SJSA1 (cell line): Measurements from ENCODE around the gene STYXL2. TPM values are rescaled to one million over a fixed set of nuclear protein-coding genes. Genes with fewer than 3 reads are reported as not detected.

ENCODE experiments used
- DNase-seq, 2 experiments: peaks; one replicate each; pipeline ENCODE4 v3.0.0-alpha.2; 2015 to 2020; ENCODE audit warnings: low spot score in 2 of 2, low read depth in 1 of 2
- H3K27ac ChIP-seq: fragments of 250-450 bp; sonication (Bioruptor Pico); 2 replicates; pipeline ENCODE4 v1.5.1; 2020; ENCODE audit warnings: mild to moderate bottlenecking, moderate library complexity
- H3K27me3 ChIP-seq: fragments of 250-450 bp; sonication (Bioruptor Pico); replicated peaks from 2 replicates; pipeline ENCODE4 v1.5.1; 2020; ENCODE audit warnings: mild to moderate bottlenecking, moderate library complexity
- H3K36me3 ChIP-seq: fragments of 250-450 bp; sonication (Bioruptor Pico); 2 replicates; pipeline ENCODE4 v1.5.1; 2020; ENCODE audit warnings: mild to moderate bottlenecking
- H3K4me1 ChIP-seq: fragments of 250-450 bp; sonication (Bioruptor Pico); replicated peaks from 2 replicates; pipeline ENCODE4 v1.6.1; 2021; ENCODE audit warnings: mild to moderate bottlenecking
- H3K4me3 ChIP-seq: fragments of 250-450 bp; sonication (Bioruptor Pico); 2 replicates; pipeline ENCODE4 v1.5.1; 2020; ENCODE audit warnings: mild to moderate bottlenecking
- H3K9me3 ChIP-seq: fragments of 250-450 bp; sonication (Bioruptor Pico); replicated peaks from 2 replicates; pipeline ENCODE4 v1.5.1; 2020; ENCODE audit warnings: mild to moderate bottlenecking
- total RNA-seq: library from RNA; depleted of rRNA; stranded (reverse); fragments of >200 nt; shearing (Covaris generic); gene quantifications from 2 replicates; pipeline ENCODE4 v1.2.3, GENCODE V29; 2014

STYXL2 gene
- total RNA-seq, 1 experiment from 2014 or later, result not detected

- Histone ChIP-seq H3K4me3 (no peak overlapping the region), H3K27me3 (peaks cover 8% of the 10 kb centered on the region), H3K36me3 (no peaks in the 10 kb centered on the region), H3K9me3 (no peaks in the 10 kb centered on the region), H3K4me1 (0 out of 2 replicates have a peak, but pooled peaks cover 3% of the 10 kb centered on the region), H3K27ac (no peak overlapping the region)
- no peak for DNase-seq
These were observed 28.7 kb downstream of the STYXL2 start for GRCh38 chr1:167122568-167122967.

GRCh38 chr1:167126317-167126716 lies 32.4 kb downstream of the STYXL2 start:
- H3K4me3 ChIP-seq, result no peak overlapping the region
- H3K4me1 ChIP-seq, result 0 out of 2 replicates have a peak, but pooled peaks cover 2% of the 10 kb centered on the region
- no peak overlapping the region for H3K27ac ChIP-seq
- DNase-seq, result no peak
- H3K9me3 ChIP-seq, result no peaks in the 10 kb centered on the region
- H3K27me3 ChIP-seq, result peaks cover 16% of the 10 kb centered on the region
- no peaks in the 10 kb centered on the region for H3K36me3 ChIP-seq

GRCh38 chr1:167126811-167127210 lies 32.9 kb downstream of the STYXL2 start:
- no peak for DNase-seq
- Histone ChIP-seq H3K9me3 (no peaks in the 10 kb centered on the region), H3K27ac (no peak overlapping the region), H3K27me3 (peaks cover 13% of the 10 kb centered on the region), H3K36me3 (no peaks in the 10 kb centered on the region), H3K4me3 (no peak overlapping the region), H3K4me1 (no peaks in the 10 kb centered on the region)

GRCh38 chr1:167127236-167127635 lies 33.4 kb downstream of the STYXL2 start:
- peaks cover 13% of the 10 kb centered on the region for H3K27me3 ChIP-seq
- no peak overlapping the region for H3K27ac ChIP-seq
- no peaks in the 10 kb centered on the region for H3K9me3 ChIP-seq
- no peaks in the 10 kb centered on the region for H3K4me1 ChIP-seq
- no peak overlapping the region for H3K4me3 ChIP-seq
- no peaks in the 10 kb centered on the region for H3K36me3 ChIP-seq
- DNase-seq, result no peak

- H3K27ac ChIP-seq, result no peak overlapping the region
- no peaks in the 10 kb centered on the region for H3K9me3 ChIP-seq
- H3K4me3 ChIP-seq, result no peak overlapping the region
- no peaks in the 10 kb centered on the region for H3K36me3 ChIP-seq
- H3K27me3 ChIP-seq, result peaks cover 13% of the 10 kb centered on the region
- DNase-seq, result no peak
- H3K4me1 ChIP-seq, result no peaks in the 10 kb centered on the region
These were observed 33.8 kb downstream of the STYXL2 start for GRCh38 chr1:167127661-167128060.

GRCh38 chr1:167128261-167129227 lies 34.7 kb downstream of the STYXL2 start:
- no peak for DNase-seq
- H3K27me3 ChIP-seq, result peaks cover 13% of the 10 kb centered on the region
- no peak overlapping the region for H3K4me3 ChIP-seq
- H3K27ac ChIP-seq, result no peak overlapping the region
- H3K36me3 ChIP-seq, result no peaks in the 10 kb centered on the region
- no peaks in the 10 kb centered on the region for H3K9me3 ChIP-seq
- H3K4me1 ChIP-seq, result no peaks in the 10 kb centered on the region

GRCh38 chr1:167130829-167131510 lies 37.1 kb downstream of the STYXL2 start:
- no peaks in the 10 kb centered on the region for H3K4me1 ChIP-seq
- no peak for DNase-seq
- H3K4me3 ChIP-seq, result no peak overlapping the region
- peaks cover 10% of the 10 kb centered on the region for H3K27me3 ChIP-seq
- H3K27ac ChIP-seq, result no peak overlapping the region
- no peaks in the 10 kb centered on the region for H3K9me3 ChIP-seq
- H3K36me3 ChIP-seq, result no peaks in the 10 kb centered on the region

- Histone ChIP-seq H3K27ac (no peak overlapping the region), H3K27me3 (peaks cover 10% of the 10 kb centered on the region), H3K36me3 (no peaks in the 10 kb centered on the region), H3K4me1 (no peaks in the 10 kb centered on the region), H3K9me3 (no peaks in the 10 kb centered on the region), H3K4me3 (no peak overlapping the region)
- DNase-seq, result no peak
These were observed 38.6 kb downstream of the STYXL2 start for GRCh38 chr1:167132301-167133010.

GRCh38 chr1:167135281-167135840 lies 41.5 kb downstream of the STYXL2 start:
- DNase-seq, result no peak
- Histone ChIP-seq H3K9me3 (no peaks in the 10 kb centered on the region), H3K4me1 (no peaks in the 10 kb centered on the region), H3K27me3 (peaks cover 5% of the 10 kb centered on the region), H3K4me3 (no peak overlapping the region), H3K36me3 (no peaks in the 10 kb centered on the region), H3K27ac (no peak overlapping the region)

- Histone ChIP-seq H3K36me3 (no peaks in the 10 kb centered on the region), H3K4me1 (no peaks in the 10 kb centered on the region), H3K27me3 (no peaks in the 10 kb centered on the region; the same call in 1 of the 2 replicates), H3K4me3 (no peak overlapping the region), H3K27ac (no peak overlapping the region), H3K9me3 (no peaks in the 10 kb centered on the region)
- DNase-seq, result peak in 1 of 2 experiments; percentile 7
These were observed 42.3 kb downstream of the STYXL2 start for GRCh38 chr1:167136191-167136614.

GRCh38 chr1:167136806-167137205 lies 42.9 kb downstream of the STYXL2 start:
- no peaks in the 10 kb centered on the region for H3K4me1 ChIP-seq
- H3K27ac ChIP-seq, result no peak overlapping the region
- 0 out of 2 replicates have a peak, but pooled peaks cover 2% of the 10 kb centered on the region for H3K27me3 ChIP-seq
- H3K9me3 ChIP-seq, result no peaks in the 10 kb centered on the region
- DNase-seq, result no peak
- no peak overlapping the region for H3K4me3 ChIP-seq
- no peaks in the 10 kb centered on the region for H3K36me3 ChIP-seq

- DNase-seq, result no peak
- H3K9me3 ChIP-seq, result no peaks in the 10 kb centered on the region
These were observed 43.5 kb downstream of the STYXL2 start for GRCh38 chr1:167137332-167137781.

GRCh38 chr1:167137793-167138510 lies 44.1 kb downstream of the STYXL2 start:
- Histone ChIP-seq H3K27ac (no peak overlapping the region), H3K27me3 (0 out of 2 replicates have a peak, but pooled peaks cover 4% of the 10 kb centered on the region), H3K4me1 (no peaks in the 10 kb centered on the region), H3K36me3 (no peaks in the 10 kb centered on the region), H3K4me3 (no peak overlapping the region), H3K9me3 (no peaks in the 10 kb centered on the region)
- no peak for DNase-seq

More at GRCh38 chr1:167137332-167137781, 43.5 kb downstream of the STYXL2 start:
- Histone ChIP-seq H3K4me3 (no peak overlapping the region), H3K27me3 (0 out of 2 replicates have a peak, but pooled peaks cover 4% of the 10 kb centered on the region), H3K4me1 (no peaks in the 10 kb centered on the region), H3K27ac (no peak overlapping the region), H3K36me3 (no peaks in the 10 kb centered on the region)
